Caco-2 (cell line): ENCODE data around the gene FBRS. TPM values are rescaled to one million over a fixed set of nuclear protein-coding genes. Genes with fewer than 3 reads are reported as not detected.
A peak's percentile ranks its signal among the peaks of the same experiment; 100 is the strongest.

Experiments
- BruUV-seq: library from RNA; stranded (reverse); fragments of 400-500 nt; replicated peaks from 2 replicates; lab custom pipeline; 2021; lab: Mats Ljungman, UMichigan
- CTCF ChIA-PET: fragments of 300-600 bp; sonication (Branson Sonifier 250); formaldehyde crosslinking; loops from one replicate; lab custom pipeline; 2022; ENCODE audit warnings: antibody characterized with exemption; lab: Charles Lee
- POLR2A ChIA-PET: fragments of 300-600 bp; sonication (Branson Sonifier 250); formaldehyde crosslinking; loops from one replicate; lab custom pipeline; 2022; ENCODE audit warnings: antibody characterized with exemption; lab: Charles Lee
- DNase-seq, 2 experiments: peaks; one replicate each; pipeline versions ENCODE4 v3.0.0 to v3.0.0-alpha.2; 2020 to 2022
- H3K27me3 ChIP-seq: replicated peaks from 2 replicates; pipeline ENCODE4 v1.6.0; 2011; ENCODE audit warnings: low read length; ENCODE audit not compliant: control insufficient read depth, insufficient read depth
- H3K36me3 ChIP-seq: 2 replicates; pipeline ENCODE4 v1.5.1; 2011; ENCODE audit warnings: low read length; ENCODE audit not compliant: control insufficient read depth, insufficient read depth
- H3K4me1 ChIP-seq: fragments of 250-450 bp; sonication (Bioruptor Pico); 2 replicates; pipeline ENCODE4 v1.5.1; 2020; ENCODE audit warnings: mild to moderate bottlenecking
- H3K4me3 ChIP-seq: 2 replicates; pipeline ENCODE4 v1.5.1; 2011; ENCODE audit warnings: low read depth, mild to moderate bottlenecking, control low read depth, low read length
- H3K9me3 ChIP-seq: fragments of 250-450 bp; sonication (Bioruptor Pico); 2 replicates; pipeline ENCODE4 v1.5.1; 2020; ENCODE audit warnings: mild to moderate bottlenecking, moderate library complexity
- H3K27ac Mint-ChIP-seq: one replicate; pipeline ENCODE4 v1.8.0; 2022; ENCODE audit warnings: mixed read lengths; ENCODE audit not compliant: unreplicated experiment
- H3K27me3 Mint-ChIP-seq: one replicate; pipeline ENCODE4 v1.8.0; 2022; ENCODE audit warnings: mixed read lengths; ENCODE audit not compliant: insufficient read depth, unreplicated experiment
- H3K36me3 Mint-ChIP-seq: one replicate; pipeline ENCODE4 v1.8.0; 2022; ENCODE audit warnings: mild to moderate bottlenecking, mixed read lengths; ENCODE audit not compliant: insufficient read depth, unreplicated experiment
- H3K4me1 Mint-ChIP-seq: one replicate; pipeline ENCODE4 v1.8.0; 2022; ENCODE audit warnings: low read depth, mixed read lengths; ENCODE audit not compliant: unreplicated experiment
- H3K4me3 Mint-ChIP-seq: one replicate; pipeline ENCODE4 v1.8.0; 2022; ENCODE audit warnings: mild to moderate bottlenecking, moderate library complexity, mixed read lengths; ENCODE audit not compliant: unreplicated experiment
- H3K9me3 Mint-ChIP-seq: one replicate; pipeline ENCODE4 v1.8.0; 2022; ENCODE audit warnings: mixed read lengths; ENCODE audit not compliant: unreplicated experiment
- intact Hi-C: fragments of 100-400 bp; cut with micrococcal nuclease; formaldehyde crosslinking; loops from one replicate; pipeline ENCODE4 v1.10.0; 2022; ENCODE audit not compliant: unreplicated experiment
- total RNA-seq: library from RNA; stranded (reverse); gene quantifications from 2 replicates; pipeline ENCODE4 v1.2.3, GENCODE V29; 2022
- TF ChIP-seq, protein P1 (sequence below), 2 experiments: fragments of 200-600 bp in 1 of 2; IDR thresholded peaks; 1 replicate in 1 of 2; 2 replicates in 1 of 2; pipeline versions ENCODE4 v1.5.1 to v1.8.0; 2011 to 2022; ENCODE audit warnings: antibody characterized with exemption in 1 of 2, control low read depth in 1 of 2, inconsistent platforms in 1 of 2, low read depth in 1 of 2, low read length in 1 of 2, mild to moderate bottlenecking in 1 of 2, moderate library complexity in 1 of 2; ENCODE audit not compliant: insufficient read depth in 1 of 2, severe bottlenecking in 1 of 2, unreplicated experiment in 1 of 2

The FBRS gene
- total RNA-seq, 1 experiment from 2014 or later: 46.1 TPM

DNA sequence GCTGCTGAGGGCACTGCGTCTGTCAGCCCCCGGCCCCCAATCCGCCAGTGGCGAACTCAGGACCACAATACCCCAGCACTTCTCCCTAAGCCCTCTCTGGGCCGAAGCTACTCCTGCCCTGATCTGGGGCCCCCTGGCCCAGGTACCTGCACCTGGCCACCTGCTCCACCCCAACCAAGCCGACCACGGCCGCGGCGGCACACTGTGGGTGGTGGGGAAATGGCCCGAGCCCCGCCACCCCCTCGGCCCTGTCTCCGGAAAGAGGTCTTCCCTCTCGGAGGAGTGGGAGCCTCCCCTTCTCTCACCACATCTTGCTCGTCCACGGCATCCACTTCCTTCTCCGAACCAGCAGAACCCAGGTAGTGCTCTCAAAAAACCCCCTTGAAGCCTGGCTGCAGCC, 3.4 kb upstream of the FBRS start:
- H3K4me1 ChIP-seq: peaks cover 3% of the 10 kb centered on the region
- Mint-ChIP-seq H3K36me3 (peaks cover 40% of the 10 kb centered on the region), H3K4me3 (no peak overlapping the region), H3K9me3 (no peaks in the 10 kb centered on the region), H3K27me3 (no peaks in the 10 kb centered on the region), H3K27ac (no peak overlapping the region), H3K4me1 (peaks cover 12% of the 10 kb centered on the region)
- H3K36me3 ChIP-seq: peaks cover 2% of the 10 kb centered on the region
- no peaks in the 10 kb centered on the region for H3K27me3 ChIP-seq
- no peaks in the 10 kb centered on the region for H3K9me3 ChIP-seq
- DNase-seq: no peak
- H3K4me3 ChIP-seq: no peak overlapping the region
- BruUV-seq: no TSS peak
- TF ChIP-seq, protein P1, sequence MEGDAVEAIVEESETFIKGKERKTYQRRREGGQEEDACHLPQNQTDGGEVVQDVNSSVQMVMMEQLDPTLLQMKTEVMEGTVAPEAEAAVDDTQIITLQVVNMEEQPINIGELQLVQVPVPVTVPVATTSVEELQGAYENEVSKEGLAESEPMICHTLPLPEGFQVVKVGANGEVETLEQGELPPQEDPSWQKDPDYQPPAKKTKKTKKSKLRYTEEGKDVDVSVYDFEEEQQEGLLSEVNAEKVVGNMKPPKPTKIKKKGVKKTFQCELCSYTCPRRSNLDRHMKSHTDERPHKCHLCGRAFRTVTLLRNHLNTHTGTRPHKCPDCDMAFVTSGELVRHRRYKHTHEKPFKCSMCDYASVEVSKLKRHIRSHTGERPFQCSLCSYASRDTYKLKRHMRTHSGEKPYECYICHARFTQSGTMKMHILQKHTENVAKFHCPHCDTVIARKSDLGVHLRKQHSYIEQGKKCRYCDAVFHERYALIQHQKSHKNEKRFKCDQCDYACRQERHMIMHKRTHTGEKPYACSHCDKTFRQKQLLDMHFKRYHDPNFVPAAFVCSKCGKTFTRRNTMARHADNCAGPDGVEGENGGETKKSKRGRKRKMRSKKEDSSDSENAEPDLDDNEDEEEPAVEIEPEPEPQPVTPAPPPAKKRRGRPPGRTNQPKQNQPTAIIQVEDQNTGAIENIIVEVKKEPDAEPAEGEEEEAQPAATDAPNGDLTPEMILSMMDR (IDR thresholded peaks at IDR 0.05; ENCODE audit: insufficient read depth in 1 of 2, low read depth in 1 of 2, low read length in 1 of 2, severe bottlenecking in 1 of 2, unreplicated experiment in 1 of 2): no peak
- ChIA-PET CTCF (interaction anchor here (0.5 to 0.6 kb wide), 2 partner anchors 83 to 610 kb away, joined by 3 to 5 read pairs; partner anchors contain the start of gene ZNF688), POLR2A (no interaction called here)
- intact Hi-C loops: loop anchor here (10.0 kb wide), 3 partner anchors 90 to 270 kb away; partner anchors contain the start of genes FBXL19, PHKG2 and ZNF768

DNA sequence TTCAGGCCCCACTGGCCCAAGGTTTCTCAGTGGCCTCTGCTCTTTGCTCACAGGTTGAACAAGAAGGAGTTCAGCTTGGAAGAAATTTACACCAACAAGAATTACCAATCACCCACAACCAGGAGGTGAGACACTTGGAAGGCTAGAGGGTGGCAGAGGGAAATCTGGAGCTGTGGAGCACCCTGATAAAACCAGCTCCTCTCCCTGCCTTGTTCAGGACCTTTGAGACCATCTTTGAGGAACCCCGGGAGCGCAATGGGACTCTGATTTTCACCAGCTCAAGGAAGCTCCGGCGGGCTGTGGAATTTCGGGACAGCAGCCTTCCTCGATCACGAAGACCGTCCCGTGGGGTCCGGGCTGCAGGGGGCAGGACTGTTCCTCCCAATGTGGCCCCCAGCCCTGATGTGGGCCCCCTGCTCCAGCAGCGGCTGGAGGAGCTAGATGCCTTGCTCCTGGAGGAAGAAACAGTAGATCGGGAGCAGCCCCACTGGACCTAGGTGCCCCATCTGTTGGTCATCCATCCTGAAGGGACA, 2.4 kb upstream of the FBRS start:
- intact Hi-C loops: loop anchor here (10.0 kb wide), 3 partner anchors 89 to 269 kb away; partner anchors contain the start of genes FBXL19, PHKG2 and ZNF768
- no peak overlapping the region for H3K4me3 ChIP-seq
- CTCF ChIA-PET: no interaction called here
- H3K27ac Mint-ChIP-seq: no peak overlapping the region
- H3K36me3 Mint-ChIP-seq: peaks cover 38% of the 10 kb centered on the region
- no peak for DNase-seq
- H3K27me3 Mint-ChIP-seq: no peaks in the 10 kb centered on the region
- no peaks in the 10 kb centered on the region for H3K27me3 ChIP-seq
- H3K9me3 ChIP-seq: no peaks in the 10 kb centered on the region
- peaks cover 2% of the 10 kb centered on the region for H3K36me3 ChIP-seq
- POLR2A ChIA-PET: no interaction called here
- H3K9me3 Mint-ChIP-seq: no peaks in the 10 kb centered on the region
- H3K4me3 Mint-ChIP-seq: no peak overlapping the region
- TF ChIP-seq, protein P1 (IDR thresholded peaks at IDR 0.05; ENCODE audit: insufficient read depth in 1 of 2, low read depth in 1 of 2, low read length in 1 of 2, severe bottlenecking in 1 of 2, unreplicated experiment in 1 of 2): no peak
- no TSS peak for BruUV-seq
- no peaks in the 10 kb centered on the region; the same call in 1 of the 2 replicates for H3K4me1 ChIP-seq
- H3K4me1 Mint-ChIP-seq: peaks cover 17% of the 10 kb centered on the region

DNA sequence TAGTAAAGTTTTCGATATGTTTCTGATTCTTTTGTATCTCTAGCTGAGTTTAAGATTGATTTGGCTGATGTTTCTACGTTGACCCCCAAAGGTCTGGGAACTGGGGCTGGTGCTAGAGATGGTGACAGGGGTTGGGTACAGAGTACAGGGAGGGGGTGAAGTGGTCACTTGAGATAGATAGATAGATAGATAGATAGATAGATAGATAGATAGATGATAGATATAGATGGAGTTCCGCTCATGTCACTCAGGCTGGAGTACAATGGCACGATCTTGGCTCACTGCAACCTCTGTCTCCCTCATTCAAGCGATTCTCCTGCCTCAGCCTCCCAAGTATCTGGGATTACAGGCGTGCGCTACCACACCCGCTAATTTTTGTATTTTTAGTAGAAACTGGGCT, 1.8 kb upstream of the FBRS start:
- DNase-seq: no peak
- CTCF ChIA-PET: no interaction called here
- Mint-ChIP-seq H3K27ac (peak overlapping the region; percentile 96), H3K4me1 (peaks cover 21% of the 10 kb centered on the region), H3K4me3 (no peak overlapping the region), H3K36me3 (peaks cover 40% of the 10 kb centered on the region), H3K9me3 (no peaks in the 10 kb centered on the region), H3K27me3 (no peaks in the 10 kb centered on the region)
- POLR2A ChIA-PET: no interaction called here
- TF ChIP-seq, protein P1 (IDR thresholded peaks at IDR 0.05; ENCODE audit: insufficient read depth in 1 of 2, low read depth in 1 of 2, low read length in 1 of 2, severe bottlenecking in 1 of 2, unreplicated experiment in 1 of 2): no peak
- Histone ChIP-seq H3K4me3 (no peak overlapping the region), H3K4me1 (no peaks in the 10 kb centered on the region; the same call in 1 of the 2 replicates), H3K9me3 (no peaks in the 10 kb centered on the region), H3K36me3 (peaks cover 2% of the 10 kb centered on the region), H3K27me3 (no peaks in the 10 kb centered on the region)
- BruUV-seq: no TSS peak
- intact Hi-C loops: loop anchor here (10.0 kb wide), 3 partner anchors 88 to 268 kb away; partner anchors contain the start of genes FBXL19, PHKG2 and ZNF768
